Kidney (tissue), 14 donors: Measurements from ENCODE around the gene REEP1. TPM values are rescaled to one million over a fixed set of nuclear protein-coding genes. Genes with fewer than 3 reads are reported as not detected.
A peak's percentile ranks its signal among the peaks of the same experiment; 100 is the strongest.

ENCODE experiments used
- DNase-seq, 5 donors: peaks; one replicate each; pipeline ENCODE4 v3.0.0-alpha.2; 2013 to 2020
- FAIRE-seq: peaks from 2 replicates; lab custom pipeline; 2012; peaks lifted over from hg19 to GRCh38; lab: Jason Lieb, UNC
- H3K27ac ChIP-seq, 2 donors: one replicate each; pipeline ENCODE4 v1.7.0; 2013; ENCODE audit warnings: low read depth in 2 of 2, low read length in 2 of 2, inconsistent platforms in 1 of 2
- H3K27me3 ChIP-seq: one replicate; pipeline ENCODE4 v1.7.1; 2013; ENCODE audit warnings: low read length, inconsistent platforms; ENCODE audit not compliant: control insufficient read depth, insufficient read depth
- H3K36me3 ChIP-seq, 3 donors: one replicate each; pipeline versions ENCODE4 v1.7.0 to v1.7.1; 2013; ENCODE audit warnings: low read length in 3 of 3, control low read depth in 1 of 3, inconsistent platforms in 1 of 3; ENCODE audit not compliant: insufficient read depth in 3 of 3, control insufficient read depth in 2 of 3
- H3K4me1 ChIP-seq, 3 donors: one replicate each; pipeline versions ENCODE4 v1.7.0 to v1.7.1; 2013; ENCODE audit warnings: low read length in 3 of 3, inconsistent platforms in 1 of 3, low read depth in 1 of 3; ENCODE audit not compliant: control insufficient read depth in 2 of 3, insufficient read depth in 2 of 3
- H3K4me3 ChIP-seq, 3 donors: one replicate each; pipeline versions ENCODE4 v1.7.0 to v1.8.1; 2013; ENCODE audit warnings: low read length in 3 of 3, control low read depth in 1 of 3, inconsistent platforms in 1 of 3
- H3K9ac ChIP-seq, 3 donors: one replicate each; pipeline versions ENCODE4 v1.7.0 to v1.7.1; 2013; ENCODE audit warnings: low read length in 3 of 3, control low read depth in 1 of 3, inconsistent platforms in 1 of 3
- H3K9me3 ChIP-seq, 3 donors: one replicate each; pipeline versions ENCODE4 v1.7.0 to v1.7.1; 2013; ENCODE audit warnings: low read length in 3 of 3, control low read depth in 1 of 3, inconsistent platforms in 1 of 3; ENCODE audit not compliant: control insufficient read depth in 2 of 3, insufficient read depth in 1 of 3
- intact Hi-C: fragments of 100-400 bp; cut with DNase I; formaldehyde crosslinking; loops from one replicate; pipeline ENCODE4 v1.11.1; 2022
- polyA plus RNA-seq: library from polyadenylated mRNA; stranded (reverse); fragments of 350-450 nt; fragmentation: Illumina TruSeq; extraction: RNeasy Lipid Tissue Mini Kit (QIAGEN cat#74804); gene quantifications from one replicate; pipeline ENCODE4 v1.2.3, GENCODE V29; 2014; ENCODE audit warnings: low read depth, low replicate concordance; ENCODE audit not compliant: insufficient read depth
- total RNA-seq: library from RNA; stranded (reverse); fragmentation: NEBNext Ultra II Directional; extraction: Animal tissue kit (Norgen Biotek cat#: 25700); gene quantifications from one replicate; pipeline ENCODE4 v1.2.1, GENCODE V29; 2021
- TF ChIP-seq, protein P1 (sequence below): IDR thresholded peaks from 3 replicates; pipeline ENCODE4 v1.5.1; 2012; ENCODE audit warnings: mild to moderate bottlenecking, moderate library complexity, borderline replicate concordance; ENCODE audit not compliant: insufficient read depth; ENCODE audit errors: extremely low read depth
- donor health status: control.
- donor health status: control.
- donor health status: control.
- donor health status: control.
- donor health status: control.
- donor health status: DM: yes; HTN: yes; CAD: no.
- donor health status: Normal renal cell carcinoma (clear cell type).

The REEP1 gene
- total and polyA plus RNA-seq, 2 donors from 2014 or later: 3.3 to 4.3 TPM

DNA sequence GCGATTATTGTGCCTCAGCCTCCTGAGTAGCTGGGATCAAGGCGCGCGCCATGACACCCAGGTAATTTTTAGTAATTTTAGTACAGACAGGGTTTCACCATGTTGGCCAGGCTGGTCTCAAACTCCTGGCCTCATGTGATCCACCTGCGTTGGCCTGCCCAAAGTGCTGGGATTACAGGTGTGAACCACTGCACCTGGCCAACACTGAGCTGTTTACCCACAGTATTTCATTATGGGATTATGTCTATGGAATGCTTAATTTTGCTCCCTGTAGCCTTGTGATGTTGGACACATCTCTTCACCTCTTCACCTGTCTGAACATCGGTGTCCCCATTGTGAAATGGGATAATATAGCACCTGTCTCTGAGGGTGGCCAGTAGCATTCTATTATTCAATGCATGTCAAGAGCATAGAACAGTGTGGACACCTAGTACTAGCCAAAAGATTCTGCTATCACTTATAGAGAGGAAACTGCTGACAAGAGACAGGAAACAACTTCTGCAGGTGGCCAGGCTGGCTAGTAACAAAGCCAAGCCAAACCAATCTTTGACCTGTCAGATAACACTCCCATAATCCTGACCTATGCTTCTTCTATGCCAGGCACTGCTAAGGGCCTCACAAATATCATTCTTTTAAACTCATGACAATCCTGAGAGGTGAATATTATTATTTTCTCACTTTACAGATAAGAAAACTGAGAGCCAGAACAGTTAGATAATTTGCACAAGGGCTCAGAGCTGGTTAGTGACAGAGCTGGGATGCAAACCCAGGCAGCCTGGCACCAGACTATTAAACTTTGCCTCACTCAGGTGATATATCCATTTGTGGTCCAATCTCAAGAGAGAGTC, 29.4 kb upstream of the REEP1 start:
- intact Hi-C loops: loop anchor here (10.0 kb wide), 1 partner anchor 142 kb away; no protein-coding TSS in a partner anchor
- FAIRE-seq: no peak

DNA sequence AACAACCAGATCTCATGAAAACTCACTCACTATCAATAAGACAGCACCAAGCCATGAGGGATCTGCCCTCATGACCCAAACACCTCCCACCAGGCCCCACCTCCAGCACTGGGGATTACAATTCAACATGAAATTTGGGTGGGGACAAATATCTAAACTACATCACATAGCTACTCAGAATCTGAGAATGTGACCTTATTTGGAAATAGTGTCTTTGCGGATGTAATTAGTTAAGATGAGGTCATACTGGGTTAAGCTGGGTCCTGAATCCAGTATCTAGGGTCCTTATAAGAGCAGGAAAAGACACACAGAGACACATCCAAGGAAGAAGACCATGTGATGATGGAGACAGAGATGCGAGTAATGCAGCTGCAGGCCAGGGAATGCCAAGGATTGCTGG, 27.5 kb upstream of the REEP1 start:
- Histone ChIP-seq H3K36me3 (no peaks in the 10 kb centered on the region), H3K4me1 (peaks cover 0 to 3% (median 0%) of the 10 kb centered on the region in 3 donors), H3K9ac (no peak overlapping the region), H3K4me3 (no peak overlapping the region), H3K27ac (no peak overlapping the region), H3K9me3 (no peaks in the 10 kb centered on the region), H3K27me3 (no peaks in the 10 kb centered on the region)
- TF ChIP-seq, protein P1, sequence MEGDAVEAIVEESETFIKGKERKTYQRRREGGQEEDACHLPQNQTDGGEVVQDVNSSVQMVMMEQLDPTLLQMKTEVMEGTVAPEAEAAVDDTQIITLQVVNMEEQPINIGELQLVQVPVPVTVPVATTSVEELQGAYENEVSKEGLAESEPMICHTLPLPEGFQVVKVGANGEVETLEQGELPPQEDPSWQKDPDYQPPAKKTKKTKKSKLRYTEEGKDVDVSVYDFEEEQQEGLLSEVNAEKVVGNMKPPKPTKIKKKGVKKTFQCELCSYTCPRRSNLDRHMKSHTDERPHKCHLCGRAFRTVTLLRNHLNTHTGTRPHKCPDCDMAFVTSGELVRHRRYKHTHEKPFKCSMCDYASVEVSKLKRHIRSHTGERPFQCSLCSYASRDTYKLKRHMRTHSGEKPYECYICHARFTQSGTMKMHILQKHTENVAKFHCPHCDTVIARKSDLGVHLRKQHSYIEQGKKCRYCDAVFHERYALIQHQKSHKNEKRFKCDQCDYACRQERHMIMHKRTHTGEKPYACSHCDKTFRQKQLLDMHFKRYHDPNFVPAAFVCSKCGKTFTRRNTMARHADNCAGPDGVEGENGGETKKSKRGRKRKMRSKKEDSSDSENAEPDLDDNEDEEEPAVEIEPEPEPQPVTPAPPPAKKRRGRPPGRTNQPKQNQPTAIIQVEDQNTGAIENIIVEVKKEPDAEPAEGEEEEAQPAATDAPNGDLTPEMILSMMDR: no peak
- no peak for DNase-seq
- intact Hi-C loops: loop anchor here (10.0 kb wide), 1 partner anchor 140 kb away; no protein-coding TSS in a partner anchor
- no peak for FAIRE-seq

More for the DNA sequence above, 29.4 kb upstream of the REEP1 start:
- Histone ChIP-seq H3K9ac (no peak overlapping the region), H3K4me3 (no peak overlapping the region), H3K27me3 (no peaks in the 10 kb centered on the region), H3K4me1 (peaks cover 0 to 3% (median 0%) of the 10 kb centered on the region in 3 donors), H3K27ac (no peak overlapping the region), H3K9me3 (no peaks in the 10 kb centered on the region), H3K36me3 (no peaks in the 10 kb centered on the region)
- DNase-seq: no peak
- TF ChIP-seq, protein P1: no peak

DNA sequence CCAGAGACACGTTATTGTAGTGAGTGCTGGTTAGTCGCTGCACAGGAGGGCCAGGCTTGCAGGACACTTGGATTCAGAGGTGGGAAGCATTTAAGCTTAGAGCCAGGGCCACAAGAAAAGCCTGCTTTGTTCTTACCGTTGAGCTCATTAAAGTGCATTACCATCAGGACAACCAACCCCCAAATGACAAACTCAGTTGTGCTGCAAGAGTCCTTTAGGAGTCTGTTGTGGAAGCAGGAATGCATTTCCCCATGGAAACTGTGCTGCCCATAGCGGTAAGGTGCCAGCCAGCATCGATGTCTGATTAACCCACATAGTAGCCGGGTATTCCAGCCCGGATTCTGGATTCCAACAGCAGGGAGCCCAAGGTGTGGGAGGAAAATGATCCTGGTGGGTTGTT, 23.4 kb upstream of the REEP1 start:
- no peak overlapping the region for H3K9ac ChIP-seq
- H3K4me1 ChIP-seq: peaks cover 0 to 4% (median 0%) of the 10 kb centered on the region in 3 donors
- no peak for FAIRE-seq
- no peak overlapping the region for H3K27ac ChIP-seq
- no peaks in the 10 kb centered on the region for H3K36me3 ChIP-seq
- no peaks in the 10 kb centered on the region for H3K27me3 ChIP-seq
- peak in 3 of 5 donors; percentile 55 to 75 (median 64) for DNase-seq
- intact Hi-C loops: loop anchor here (10.0 kb wide), 1 partner anchor 136 kb away; no protein-coding TSS in a partner anchor
- TF ChIP-seq, protein P1: no peak
- H3K9me3 ChIP-seq: no peaks in the 10 kb centered on the region
- H3K4me3 ChIP-seq: no peak overlapping the region
